Subcutaneous abdominal adipose tissue (tissue), 5 donors: ENCODE data around the gene TMEM120B.

Experiments
- H3K27ac ChIP-seq: one replicate; pipeline ENCODE4 v1.7.0; 2013; ENCODE audit warnings: low read depth, mild to moderate bottlenecking, inconsistent platforms, low read length, moderate library complexity
- H3K27me3 ChIP-seq, 5 donors: one replicate each; pipeline ENCODE4 v1.7.0; 2013; ENCODE audit warnings: low read length in 5 of 5, inconsistent platforms in 1 of 5; ENCODE audit not compliant: control insufficient read depth in 5 of 5, insufficient read depth in 4 of 5
- H3K36me3 ChIP-seq, 5 donors: one replicate each; pipeline ENCODE4 v1.7.0; 2013; ENCODE audit warnings: low read length in 5 of 5; ENCODE audit not compliant: control insufficient read depth in 5 of 5, insufficient read depth in 5 of 5
- H3K4me1 ChIP-seq, 5 donors: one replicate each; pipeline ENCODE4 v1.7.0; 2013; ENCODE audit warnings: low read length in 5 of 5, mild to moderate bottlenecking in 3 of 5, moderate library complexity in 1 of 5; ENCODE audit not compliant: control insufficient read depth in 5 of 5, insufficient read depth in 5 of 5
- H3K4me3 ChIP-seq, 5 donors: one replicate each; pipeline ENCODE4 v1.7.0; 2013; ENCODE audit warnings: low read length in 5 of 5, low read depth in 1 of 5
- H3K9ac ChIP-seq, 5 donors: one replicate each; pipeline ENCODE4 v1.7.0; 2013; ENCODE audit warnings: low read length in 5 of 5, mild to moderate bottlenecking in 4 of 5, moderate library complexity in 3 of 5
- H3K9me3 ChIP-seq, 5 donors: one replicate each; pipeline ENCODE4 v1.7.0; 2013; ENCODE audit warnings: low read length in 5 of 5; ENCODE audit not compliant: control insufficient read depth in 5 of 5
- donor health status: healthy.
- donor health status: healthy.
- donor health status: healthy.
- donor health status: healthy.
- donor health status: healthy.

The TMEM120B gene

DNA sequence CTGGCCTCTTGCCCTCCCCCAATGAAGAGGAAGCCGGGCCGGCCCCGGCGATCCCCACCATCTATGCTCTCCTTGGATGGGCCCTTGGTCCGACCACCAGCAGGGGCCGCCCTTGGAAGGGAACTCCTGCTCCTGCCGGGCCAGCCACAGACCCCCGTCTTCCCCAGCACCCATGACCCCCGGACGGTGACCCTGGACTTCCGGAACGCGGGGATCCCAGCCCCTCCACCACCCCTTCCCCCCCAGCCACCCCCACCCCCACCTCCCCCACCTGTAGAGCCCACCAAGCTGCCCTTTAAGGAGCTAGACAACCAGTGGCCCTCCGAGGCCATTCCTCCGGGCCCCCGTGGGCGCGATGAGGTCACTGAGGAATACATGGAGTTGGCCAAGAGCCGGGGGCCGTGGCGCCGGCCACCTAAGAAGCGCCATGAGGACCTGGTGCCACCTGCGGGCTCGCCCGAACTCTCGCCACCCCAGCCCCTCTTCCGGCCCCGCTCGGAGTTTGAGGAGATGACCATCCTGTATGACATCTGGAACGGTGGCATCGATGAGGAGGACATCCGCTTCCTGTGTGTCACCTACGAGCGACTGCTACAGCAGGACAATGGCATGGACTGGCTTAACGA, 110.7 kb downstream of the TMEM120B start:
- no peak overlapping the region for H3K9ac ChIP-seq
- H3K27me3 ChIP-seq, result no peaks in the 10 kb centered on the region
- peaks cover 0 to 7% (median 3%) of the 10 kb centered on the region in 5 donors for H3K4me1 ChIP-seq
- H3K36me3 ChIP-seq, result peaks cover 0 to 81% (median 62%) of the 10 kb centered on the region in 5 donors
- H3K4me3 ChIP-seq, result no peak overlapping the region
- H3K27ac ChIP-seq, result no peak overlapping the region
- no peaks in the 10 kb centered on the region for H3K9me3 ChIP-seq

DNA sequence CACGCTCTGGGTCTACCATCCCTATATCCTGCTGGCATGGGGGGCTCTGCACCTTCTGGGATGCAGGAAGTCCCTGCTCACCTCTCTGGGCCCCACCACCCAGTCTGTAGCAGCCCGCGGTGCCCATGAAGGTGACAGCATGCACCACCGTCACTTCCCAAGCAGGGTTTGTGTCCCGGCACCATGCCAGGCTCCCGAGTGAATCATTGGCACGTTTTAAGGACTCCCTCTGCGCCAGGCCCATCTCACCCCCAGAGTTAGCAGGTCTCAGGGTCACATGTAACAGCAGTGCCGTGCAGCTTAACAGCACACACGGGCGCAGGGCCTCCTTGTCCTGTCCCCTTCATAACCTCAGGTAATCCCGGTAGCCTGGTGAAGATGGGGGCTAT, 111.2 kb downstream of the TMEM120B start:
- Histone ChIP-seq H3K36me3 (peaks cover 0 to 86% (median 67%) of the 10 kb centered on the region in 5 donors), H3K9ac (no peak overlapping the region)

DNA sequence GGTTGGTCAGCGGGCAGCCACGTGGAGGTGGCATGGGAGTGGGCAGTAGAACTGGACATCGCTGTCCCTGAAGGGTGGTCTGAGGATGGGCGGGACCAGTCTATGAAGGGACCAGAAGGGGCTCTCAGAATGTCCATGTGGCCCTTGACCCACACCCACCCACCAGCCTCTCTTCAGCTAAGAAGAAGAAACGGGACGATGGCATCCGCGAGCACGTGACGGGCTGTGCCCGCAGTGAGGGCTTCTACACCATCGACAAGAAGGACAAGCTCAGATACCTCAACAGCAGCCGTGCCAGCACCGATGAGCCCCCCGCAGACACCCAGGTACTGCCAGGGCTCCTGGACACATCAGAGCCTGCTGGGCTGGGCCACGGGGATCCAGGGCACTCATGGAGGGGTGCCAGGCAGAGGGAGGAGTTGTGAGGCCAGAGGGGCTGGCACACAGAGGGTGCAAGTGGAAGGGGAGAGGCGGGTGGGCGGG, 112.5 kb downstream of the TMEM120B start:
- Histone ChIP-seq H3K27me3 (no peaks in the 10 kb centered on the region), H3K27ac (no peak overlapping the region), H3K4me3 (no peak overlapping the region), H3K36me3 (peaks cover 0 to 87% (median 67%) of the 10 kb centered on the region in 5 donors), H3K4me1 (peaks cover 0 to 7% (median 3%) of the 10 kb centered on the region in 5 donors), H3K9me3 (no peaks in the 10 kb centered on the region), H3K9ac (no peak overlapping the region)

More for the DNA sequence above, 111.2 kb downstream of the TMEM120B start:
- H3K27ac ChIP-seq, result no peak overlapping the region
- H3K27me3 ChIP-seq, result no peaks in the 10 kb centered on the region
- peaks cover 0 to 7% (median 3%) of the 10 kb centered on the region in 5 donors for H3K4me1 ChIP-seq
- no peak overlapping the region for H3K4me3 ChIP-seq
- H3K9me3 ChIP-seq, result no peaks in the 10 kb centered on the region

DNA sequence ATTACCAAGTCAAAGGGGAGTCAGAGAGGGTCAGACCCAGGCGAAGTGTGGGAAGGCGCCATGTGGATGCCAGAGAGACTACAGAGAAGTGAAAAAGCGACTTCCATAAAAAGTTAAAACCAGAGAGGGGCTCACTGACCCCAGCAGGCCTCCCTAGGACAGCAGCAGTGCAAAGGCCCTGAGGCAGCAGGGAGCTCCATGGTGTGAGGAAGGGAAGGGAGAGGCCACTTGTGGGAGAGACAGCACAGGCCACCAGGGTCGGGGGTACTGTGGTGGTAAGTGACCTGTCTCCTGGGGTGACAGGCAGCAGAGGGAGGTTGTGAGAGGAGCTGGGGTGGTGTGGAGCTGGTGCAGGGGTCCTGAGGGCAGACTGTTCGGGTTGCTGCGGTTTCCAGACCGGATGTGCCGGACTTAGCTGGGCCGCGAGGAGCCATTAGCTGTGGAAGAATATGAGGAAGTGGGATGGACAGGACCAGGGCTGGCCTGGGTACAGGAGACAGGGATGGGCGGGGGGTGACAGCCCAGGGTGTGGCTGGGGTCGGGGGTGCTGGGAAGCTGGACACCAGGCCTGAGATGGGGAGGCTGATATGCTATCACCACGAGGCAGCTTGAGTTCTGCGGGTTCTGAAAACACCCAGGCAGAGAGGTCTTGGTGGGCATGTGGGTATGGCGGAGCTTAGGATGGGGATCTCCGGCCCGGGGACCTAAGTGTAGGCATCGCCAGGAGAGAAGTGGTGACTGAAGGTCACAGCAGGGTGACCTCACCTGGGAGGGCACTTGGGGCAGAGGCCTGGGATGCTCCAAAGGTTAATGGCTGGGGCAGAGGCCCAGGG, 114.0 kb downstream of the TMEM120B start:
- H3K27me3 ChIP-seq, result no peaks in the 10 kb centered on the region
- H3K27ac ChIP-seq, result no peak overlapping the region
- no peaks in the 10 kb centered on the region for H3K9me3 ChIP-seq
- H3K4me1 ChIP-seq, result peaks cover 0 to 7% (median 3%) of the 10 kb centered on the region in 5 donors
- H3K9ac ChIP-seq, result no peak overlapping the region
- H3K36me3 ChIP-seq, result peaks cover 0 to 83% (median 70%) of the 10 kb centered on the region in 5 donors
- H3K4me3 ChIP-seq, result no peak overlapping the region

DNA sequence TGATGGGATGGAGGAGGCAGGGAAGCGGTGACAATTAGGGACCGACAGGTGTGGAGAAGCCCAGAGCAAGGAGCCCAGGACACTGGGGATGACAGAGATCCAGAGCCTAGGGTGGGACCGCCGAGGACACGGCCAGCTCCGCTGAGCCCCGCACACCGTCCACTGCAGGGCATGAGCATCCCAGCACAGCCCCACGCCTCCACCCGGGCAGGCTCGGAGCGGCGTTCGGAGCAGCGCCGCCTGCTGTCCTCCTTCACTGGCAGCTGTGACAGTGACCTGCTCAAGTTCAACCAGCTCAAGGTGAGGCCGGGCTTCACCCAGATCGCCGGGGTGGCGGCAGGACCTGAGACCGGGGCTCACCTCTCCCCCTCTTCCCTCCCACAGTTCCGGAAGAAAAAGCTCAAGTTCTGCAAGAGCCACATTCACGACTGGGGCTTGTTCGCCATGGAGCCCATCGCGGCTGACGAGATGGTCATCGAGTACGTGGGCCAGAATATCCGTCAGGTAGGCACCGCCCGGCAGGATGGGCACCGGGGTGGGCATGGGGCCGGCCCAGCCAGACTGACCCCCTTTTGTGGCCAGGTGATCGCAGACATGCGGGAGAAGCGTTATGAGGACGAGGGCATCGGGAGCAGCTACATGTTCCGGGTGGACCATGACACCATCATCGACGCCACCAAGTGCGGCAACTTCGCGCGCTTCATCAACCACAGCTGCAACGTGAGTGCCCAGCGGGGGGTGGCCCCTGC, 115.0 kb downstream of the TMEM120B start:
- no peak overlapping the region for H3K27ac ChIP-seq
- peaks cover 0 to 7% (median 3%) of the 10 kb centered on the region in 5 donors for H3K4me1 ChIP-seq
- no peak overlapping the region for H3K9ac ChIP-seq
- H3K4me3 ChIP-seq, result no peak overlapping the region
- peaks cover 0 to 82% (median 71%) of the 10 kb centered on the region in 5 donors for H3K36me3 ChIP-seq
- no peaks in the 10 kb centered on the region for H3K9me3 ChIP-seq
- no peaks in the 10 kb centered on the region for H3K27me3 ChIP-seq

DNA sequence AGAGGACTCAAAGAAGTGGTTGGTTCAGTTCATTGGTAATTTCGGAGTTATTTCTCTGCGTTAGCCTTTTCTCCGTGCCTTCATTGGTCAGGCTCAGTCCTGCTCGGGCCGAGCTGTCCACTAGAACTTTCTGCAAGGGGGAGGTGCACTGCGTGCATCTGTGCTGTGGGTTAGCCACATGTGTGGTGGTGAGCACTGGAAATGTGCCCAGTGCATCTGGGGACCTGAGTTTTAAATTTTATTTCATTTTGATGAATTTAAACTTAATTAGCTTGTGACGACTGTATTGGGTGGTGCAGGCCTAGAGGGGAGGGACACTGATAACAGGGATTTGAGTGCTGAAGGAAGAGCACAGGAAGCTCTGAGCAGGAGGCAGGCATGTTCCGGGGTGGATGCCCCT, 115.8 kb downstream of the TMEM120B start:
- Histone ChIP-seq H3K36me3 (peaks cover 0 to 78% (median 66%) of the 10 kb centered on the region in 5 donors), H3K27me3 (no peaks in the 10 kb centered on the region), H3K27ac (no peak overlapping the region), H3K4me1 (peaks cover 0 to 7% (median 3%) of the 10 kb centered on the region in 5 donors), H3K9ac (no peak overlapping the region), H3K9me3 (no peaks in the 10 kb centered on the region), H3K4me3 (no peak overlapping the region)

DNA sequence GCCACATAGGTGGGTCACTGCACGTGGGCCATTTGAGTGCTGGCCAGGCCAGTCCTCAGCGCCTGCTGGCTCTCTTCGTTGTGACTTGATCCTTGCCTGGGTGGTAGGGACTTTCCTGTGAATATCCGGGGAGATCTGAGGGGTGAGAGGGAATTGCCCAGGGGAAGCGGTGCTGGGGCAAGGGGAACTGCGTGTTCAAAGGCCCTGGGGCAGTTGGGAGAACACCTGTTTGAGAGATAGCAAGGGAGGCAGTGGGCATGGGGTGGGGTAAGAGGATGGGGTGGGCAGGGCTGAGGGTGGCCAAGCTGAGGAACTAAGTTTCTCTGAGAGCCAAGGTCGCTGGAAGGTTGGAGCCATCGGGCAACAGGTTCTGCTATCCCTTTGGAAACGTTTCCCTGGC, 116.3 kb downstream of the TMEM120B start:
- Histone ChIP-seq H3K9ac (no peak overlapping the region), H3K36me3 (peaks cover 0 to 73% (median 61%) of the 10 kb centered on the region in 5 donors), H3K4me3 (no peak overlapping the region), H3K9me3 (no peaks in the 10 kb centered on the region), H3K4me1 (peaks cover 0 to 7% (median 3%) of the 10 kb centered on the region in 5 donors), H3K27me3 (no peaks in the 10 kb centered on the region), H3K27ac (no peak overlapping the region)

DNA sequence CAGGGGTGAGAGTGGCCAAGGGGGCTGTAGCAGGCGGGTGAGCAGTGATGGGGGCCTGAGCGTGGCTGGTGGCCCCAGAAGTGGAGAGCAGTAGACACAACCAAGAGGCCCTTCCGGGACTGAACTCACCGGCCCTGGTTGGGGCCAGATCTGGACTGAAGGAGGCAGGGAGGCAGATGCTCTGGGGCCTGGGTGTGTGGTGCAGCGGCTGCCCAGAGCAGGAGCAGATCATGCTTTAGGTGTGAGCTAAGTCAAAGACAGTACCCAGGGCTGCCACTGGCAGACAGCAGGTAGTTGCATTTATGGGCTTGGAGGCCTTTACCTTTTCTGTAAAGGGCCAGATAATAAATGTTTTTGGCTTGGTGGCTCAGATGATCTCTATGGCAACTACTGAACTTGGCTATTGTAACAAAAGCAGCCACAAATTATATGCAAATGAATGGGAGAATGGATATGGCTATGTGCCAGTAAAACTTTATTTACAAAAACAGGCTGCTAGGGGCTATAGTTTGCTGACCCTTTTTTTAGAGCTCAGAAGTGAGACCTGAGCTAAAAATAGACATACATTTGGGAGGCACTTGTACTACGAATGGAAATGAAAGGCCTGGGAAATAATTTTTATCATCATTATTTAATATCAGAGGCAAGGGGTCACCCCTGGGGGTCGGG, 116.8 kb downstream of the TMEM120B start:
- Histone ChIP-seq H3K27ac (no peak overlapping the region), H3K4me3 (no peak overlapping the region), H3K27me3 (no peaks in the 10 kb centered on the region), H3K36me3 (peaks cover 0 to 67% (median 57%) of the 10 kb centered on the region in 5 donors), H3K9ac (no peak overlapping the region), H3K4me1 (peaks cover 0 to 7% (median 3%) of the 10 kb centered on the region in 5 donors), H3K9me3 (no peaks in the 10 kb centered on the region)

DNA sequence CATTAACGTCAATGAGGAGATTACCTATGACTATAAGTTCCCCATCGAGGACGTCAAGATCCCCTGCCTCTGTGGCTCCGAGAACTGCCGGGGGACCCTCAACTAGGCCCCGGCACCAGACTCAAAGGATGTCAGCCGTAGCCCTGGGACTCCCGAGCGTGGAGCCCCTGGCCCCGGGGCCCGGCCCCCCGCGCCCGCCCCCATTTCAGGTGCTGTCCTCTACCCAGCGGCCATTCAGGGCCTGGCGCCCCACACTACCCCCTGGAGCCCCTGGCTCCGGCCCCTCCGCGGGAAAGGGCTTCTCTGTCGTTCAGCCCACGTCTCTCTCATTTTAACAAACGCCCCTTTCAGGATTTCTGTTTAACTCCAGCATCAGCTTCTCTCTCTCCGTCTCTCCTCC, 117.6 kb downstream of the TMEM120B start:
- H3K27ac ChIP-seq, result no peak overlapping the region
- H3K4me1 ChIP-seq, result peaks cover 0 to 7% (median 3%) of the 10 kb centered on the region in 5 donors

More for the DNA sequence above, 117.6 kb downstream of the TMEM120B start:
- Histone ChIP-seq H3K4me3 (no peak overlapping the region), H3K9ac (no peak overlapping the region), H3K36me3 (peaks cover 0 to 61% (median 57%) of the 10 kb centered on the region in 5 donors), H3K9me3 (no peaks in the 10 kb centered on the region), H3K27me3 (no peaks in the 10 kb centered on the region)
